Kidney epithelial cell (primary cell): ENCODE data around the gene TBRG4. TPM values are rescaled to one million over a fixed set of nuclear protein-coding genes. Genes with fewer than 3 reads are reported as not detected.

ENCODE experiments used
- DNase-seq: peaks from one replicate; pipeline ENCODE4 v3.0.0-alpha.2; 2010; ENCODE audit warnings: low read depth
- H3K27me3 ChIP-seq: 2 replicates; pipeline ENCODE4 v1.6.0; 2011; ENCODE audit warnings: low read length; ENCODE audit not compliant: control insufficient read depth, insufficient read depth
- H3K36me3 ChIP-seq: 2 replicates; pipeline ENCODE4 v1.5.1; 2011; ENCODE audit warnings: low read length; ENCODE audit not compliant: control insufficient read depth, insufficient read depth
- H3K4me3 ChIP-seq: 2 replicates; pipeline ENCODE4 v1.5.1; 2011; ENCODE audit warnings: low read depth, mild to moderate bottlenecking, control low read depth, low read length
- total RNA-seq: library from RNA; depleted of rRNA; stranded (reverse); fragments of >200 nt; gene quantifications from 2 replicates; pipeline ENCODE4 v1.2.3, GENCODE V29; 2015
- TF ChIP-seq, protein P1 (sequence below): IDR thresholded peaks from 2 replicates; pipeline ENCODE4 v1.5.1; 2011; ENCODE audit warnings: mild to moderate bottlenecking, moderate library complexity, low read length, control low read depth, inconsistent platforms; ENCODE audit not compliant: insufficient read depth, poor library complexity, severe bottlenecking

TBRG4 gene
- total RNA-seq, 1 donor from 2014 or later: 71.7 TPM

GRCh38 chr7:45125193-45125904 is 13.9 kb upstream of the TBRG4 start:
- peaks cover 2% of the 10 kb centered on the region for H3K27me3 ChIP-seq
- DNase-seq: no peak
- no peaks in the 10 kb centered on the region for H3K36me3 ChIP-seq
- no peak overlapping the region for H3K4me3 ChIP-seq
- TF ChIP-seq, protein P1, sequence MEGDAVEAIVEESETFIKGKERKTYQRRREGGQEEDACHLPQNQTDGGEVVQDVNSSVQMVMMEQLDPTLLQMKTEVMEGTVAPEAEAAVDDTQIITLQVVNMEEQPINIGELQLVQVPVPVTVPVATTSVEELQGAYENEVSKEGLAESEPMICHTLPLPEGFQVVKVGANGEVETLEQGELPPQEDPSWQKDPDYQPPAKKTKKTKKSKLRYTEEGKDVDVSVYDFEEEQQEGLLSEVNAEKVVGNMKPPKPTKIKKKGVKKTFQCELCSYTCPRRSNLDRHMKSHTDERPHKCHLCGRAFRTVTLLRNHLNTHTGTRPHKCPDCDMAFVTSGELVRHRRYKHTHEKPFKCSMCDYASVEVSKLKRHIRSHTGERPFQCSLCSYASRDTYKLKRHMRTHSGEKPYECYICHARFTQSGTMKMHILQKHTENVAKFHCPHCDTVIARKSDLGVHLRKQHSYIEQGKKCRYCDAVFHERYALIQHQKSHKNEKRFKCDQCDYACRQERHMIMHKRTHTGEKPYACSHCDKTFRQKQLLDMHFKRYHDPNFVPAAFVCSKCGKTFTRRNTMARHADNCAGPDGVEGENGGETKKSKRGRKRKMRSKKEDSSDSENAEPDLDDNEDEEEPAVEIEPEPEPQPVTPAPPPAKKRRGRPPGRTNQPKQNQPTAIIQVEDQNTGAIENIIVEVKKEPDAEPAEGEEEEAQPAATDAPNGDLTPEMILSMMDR: no peak

GRCh38 chr7:45123913-45124710 is 12.6 kb upstream of the TBRG4 start:
- no peak for DNase-seq
- TF ChIP-seq, protein P1: no peak
- H3K4me3 ChIP-seq: no peak overlapping the region
- H3K27me3 ChIP-seq: no peaks in the 10 kb centered on the region
- H3K36me3 ChIP-seq: no peaks in the 10 kb centered on the region

DNA sequence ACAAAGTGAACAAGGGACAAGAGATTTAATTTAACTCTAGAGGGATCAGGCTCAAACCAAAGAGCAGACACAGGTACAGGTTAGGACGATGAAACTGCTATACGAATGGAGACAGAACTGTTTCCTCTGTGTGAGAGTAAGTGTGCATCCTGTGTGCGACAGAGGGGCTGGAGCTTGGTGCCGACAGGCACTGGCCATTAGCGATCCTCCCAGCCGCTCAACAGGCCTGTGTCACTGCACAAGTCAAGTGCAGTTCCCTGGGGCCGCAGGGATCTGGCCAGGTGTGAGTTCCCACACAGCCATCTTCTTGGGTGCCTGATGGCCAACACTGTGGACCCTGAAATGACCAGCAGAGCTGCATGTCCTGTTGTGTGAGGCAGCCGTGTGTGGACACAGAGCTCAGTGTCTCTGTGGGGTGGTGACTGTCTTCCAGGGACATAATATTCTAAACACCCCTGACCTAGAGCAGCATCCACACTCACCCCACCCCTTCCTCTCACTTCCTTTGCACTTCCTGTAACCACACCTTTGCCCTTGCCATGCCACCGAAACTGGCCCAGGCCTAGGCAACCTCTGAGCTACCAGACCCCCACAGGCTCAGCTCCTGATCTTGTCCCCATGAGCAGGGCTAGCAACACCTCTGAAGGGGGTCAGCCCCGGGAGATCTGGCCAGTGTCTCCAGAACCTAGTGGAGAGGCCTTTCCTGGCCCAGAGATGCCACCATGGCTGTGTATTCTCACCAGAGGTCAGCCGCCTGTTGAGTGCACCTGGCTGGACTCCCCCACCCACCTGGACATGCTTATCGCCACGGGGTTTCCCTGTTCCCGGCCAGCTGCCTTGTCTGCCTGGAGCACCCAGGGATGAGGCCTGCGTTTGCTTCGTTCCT is 11.7 kb upstream of the TBRG4 start:
- no peaks in the 10 kb centered on the region for H3K27me3 ChIP-seq
- no peak for DNase-seq
- H3K4me3 ChIP-seq: no peak overlapping the region
- TF ChIP-seq, protein P1: no peak
- no peaks in the 10 kb centered on the region for H3K36me3 ChIP-seq

DNA sequence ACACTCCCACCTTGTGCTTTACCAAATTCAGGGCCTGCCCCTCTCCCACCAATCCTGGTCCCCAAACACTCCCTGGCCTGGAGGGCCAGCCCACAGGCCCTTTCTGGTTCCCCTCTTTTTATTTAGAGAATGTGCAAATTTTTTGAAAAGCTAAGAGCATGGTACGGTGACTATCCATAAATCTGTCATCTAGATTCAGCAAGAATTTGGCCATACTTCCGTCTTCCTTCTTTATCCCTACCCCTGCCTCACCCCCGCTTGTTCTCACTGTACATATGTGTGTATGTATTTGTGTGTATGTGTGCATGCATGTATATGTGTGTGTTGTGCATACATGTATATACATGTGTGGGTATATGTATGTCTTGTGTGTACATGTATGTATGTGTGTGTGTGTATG is 8.1 kb upstream of the TBRG4 start:
- TF ChIP-seq, protein P1: no peak
- H3K4me3 ChIP-seq: no peak overlapping the region
- H3K27me3 ChIP-seq: peaks cover 3% of the 10 kb centered on the region
- H3K36me3 ChIP-seq: no peaks in the 10 kb centered on the region
- no peak for DNase-seq

DNA sequence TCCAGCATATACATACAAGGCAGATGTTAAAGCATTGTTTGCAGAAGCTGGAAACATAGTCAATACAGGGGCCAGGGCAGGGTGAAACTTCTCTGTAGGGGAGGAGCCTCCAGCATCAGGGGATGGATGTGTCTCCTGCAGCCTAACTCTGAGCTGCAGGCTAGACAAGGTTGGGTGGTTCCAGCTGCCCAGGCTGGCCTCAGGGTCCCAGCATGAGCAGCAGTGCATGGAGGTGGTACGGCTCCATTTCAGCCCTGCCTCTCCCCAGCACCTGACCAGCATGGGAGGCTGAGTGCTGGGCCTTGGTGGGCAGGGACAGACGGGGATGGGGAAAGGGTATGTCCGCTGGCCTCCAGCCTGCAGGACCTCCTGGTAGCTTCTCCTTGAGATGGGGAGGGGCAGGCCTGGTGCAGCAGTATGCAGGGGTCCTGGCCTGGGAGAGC is 7.4 kb upstream of the TBRG4 start:
- TF ChIP-seq, protein P1: no peak
- H3K36me3 ChIP-seq: no peaks in the 10 kb centered on the region
- no peak overlapping the region for H3K4me3 ChIP-seq
- DNase-seq: no peak
- peaks cover 5% of the 10 kb centered on the region for H3K27me3 ChIP-seq
